Kidney epithelial cell (primary cell): ENCODE data around the gene DNAI1. TPM values are rescaled to one million over a fixed set of nuclear protein-coding genes. Genes with fewer than 3 reads are reported as not detected.

Experiments used
- DNase-seq: peaks from one replicate; pipeline ENCODE4 v3.0.0-alpha.2; 2010; ENCODE audit warnings: low read depth
- H3K27me3 ChIP-seq: 2 replicates; pipeline ENCODE4 v1.6.0; 2011; ENCODE audit warnings: low read length; ENCODE audit not compliant: control insufficient read depth, insufficient read depth
- H3K36me3 ChIP-seq: 2 replicates; pipeline ENCODE4 v1.5.1; 2011; ENCODE audit warnings: low read length; ENCODE audit not compliant: control insufficient read depth, insufficient read depth
- H3K4me3 ChIP-seq: 2 replicates; pipeline ENCODE4 v1.5.1; 2011; ENCODE audit warnings: low read depth, mild to moderate bottlenecking, control low read depth, low read length
- total RNA-seq: library from RNA; depleted of rRNA; stranded (reverse); fragments of >200 nt; gene quantifications from 2 replicates; pipeline ENCODE4 v1.2.3, GENCODE V29; 2015
- TF ChIP-seq, protein P1 (sequence below): IDR thresholded peaks from 2 replicates; pipeline ENCODE4 v1.5.1; 2011; ENCODE audit warnings: mild to moderate bottlenecking, moderate library complexity, low read length, control low read depth, inconsistent platforms; ENCODE audit not compliant: insufficient read depth, poor library complexity, severe bottlenecking

Gene DNAI1
- total RNA-seq, 1 donor from 2014 or later, result not detected

- Histone ChIP-seq H3K4me3 (no peak overlapping the region), H3K36me3 (no peaks in the 10 kb centered on the region), H3K27me3 (peaks cover 12% of the 10 kb centered on the region)
- TF ChIP-seq, protein P1, sequence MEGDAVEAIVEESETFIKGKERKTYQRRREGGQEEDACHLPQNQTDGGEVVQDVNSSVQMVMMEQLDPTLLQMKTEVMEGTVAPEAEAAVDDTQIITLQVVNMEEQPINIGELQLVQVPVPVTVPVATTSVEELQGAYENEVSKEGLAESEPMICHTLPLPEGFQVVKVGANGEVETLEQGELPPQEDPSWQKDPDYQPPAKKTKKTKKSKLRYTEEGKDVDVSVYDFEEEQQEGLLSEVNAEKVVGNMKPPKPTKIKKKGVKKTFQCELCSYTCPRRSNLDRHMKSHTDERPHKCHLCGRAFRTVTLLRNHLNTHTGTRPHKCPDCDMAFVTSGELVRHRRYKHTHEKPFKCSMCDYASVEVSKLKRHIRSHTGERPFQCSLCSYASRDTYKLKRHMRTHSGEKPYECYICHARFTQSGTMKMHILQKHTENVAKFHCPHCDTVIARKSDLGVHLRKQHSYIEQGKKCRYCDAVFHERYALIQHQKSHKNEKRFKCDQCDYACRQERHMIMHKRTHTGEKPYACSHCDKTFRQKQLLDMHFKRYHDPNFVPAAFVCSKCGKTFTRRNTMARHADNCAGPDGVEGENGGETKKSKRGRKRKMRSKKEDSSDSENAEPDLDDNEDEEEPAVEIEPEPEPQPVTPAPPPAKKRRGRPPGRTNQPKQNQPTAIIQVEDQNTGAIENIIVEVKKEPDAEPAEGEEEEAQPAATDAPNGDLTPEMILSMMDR, result no peak
- no peak for DNase-seq
These were observed 39.9 kb downstream of the DNAI1 start for GRCh38 chr9:34498553-34498952.

DNA sequence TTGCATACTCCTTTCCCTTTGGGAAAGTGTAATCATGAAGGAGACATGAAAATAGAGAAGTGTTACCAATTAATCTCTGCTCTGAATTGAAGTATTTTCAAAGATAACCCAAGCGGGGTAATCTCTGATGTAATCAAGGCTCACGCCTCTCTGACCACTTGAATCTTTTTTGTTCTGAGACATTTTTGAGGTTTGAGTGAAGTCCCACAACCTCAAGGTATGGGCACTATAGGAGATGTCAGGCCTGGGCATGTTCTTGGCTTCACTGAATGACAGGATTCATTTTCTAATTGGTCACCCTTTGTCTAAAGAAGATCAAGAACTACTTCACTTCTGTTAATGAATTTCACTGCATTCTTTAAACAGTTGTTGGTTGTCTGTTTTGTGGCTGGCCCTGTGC, 40.5 kb downstream of the DNAI1 start:
- no peak for DNase-seq
- Histone ChIP-seq H3K27me3 (peaks cover 15% of the 10 kb centered on the region), H3K4me3 (no peak overlapping the region), H3K36me3 (no peaks in the 10 kb centered on the region)
- TF ChIP-seq, protein P1, result no peak

- TF ChIP-seq, protein P1, result peak; percentile 98
- DNase-seq, result no peak
- no peaks in the 10 kb centered on the region for H3K36me3 ChIP-seq
- H3K4me3 ChIP-seq, result no peak overlapping the region
- H3K27me3 ChIP-seq, result peaks cover 19% of the 10 kb centered on the region
These were observed 42.1 kb downstream of the DNAI1 start for GRCh38 chr9:34500623-34501267.

DNA sequence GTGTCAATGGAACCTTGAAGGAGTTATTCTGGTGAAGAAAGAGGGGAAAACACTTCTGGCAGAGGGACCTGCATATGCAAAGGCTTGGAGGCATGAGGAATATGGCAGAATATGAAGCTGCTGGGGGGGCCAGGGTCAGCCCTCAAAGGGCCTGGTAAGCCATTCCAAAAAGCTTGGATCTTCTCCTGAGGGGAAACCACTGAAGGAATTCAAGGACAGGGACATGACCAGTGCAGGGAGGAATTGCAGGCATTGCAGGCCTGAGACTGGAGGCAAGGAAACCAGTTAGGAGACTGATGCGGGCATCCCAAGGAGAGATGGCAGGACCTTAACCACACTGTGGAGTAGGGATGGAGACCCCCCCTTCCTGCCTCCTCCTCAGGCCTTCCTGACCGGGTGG, 42.8 kb downstream of the DNAI1 start:
- no peaks in the 10 kb centered on the region for H3K36me3 ChIP-seq

DNA sequence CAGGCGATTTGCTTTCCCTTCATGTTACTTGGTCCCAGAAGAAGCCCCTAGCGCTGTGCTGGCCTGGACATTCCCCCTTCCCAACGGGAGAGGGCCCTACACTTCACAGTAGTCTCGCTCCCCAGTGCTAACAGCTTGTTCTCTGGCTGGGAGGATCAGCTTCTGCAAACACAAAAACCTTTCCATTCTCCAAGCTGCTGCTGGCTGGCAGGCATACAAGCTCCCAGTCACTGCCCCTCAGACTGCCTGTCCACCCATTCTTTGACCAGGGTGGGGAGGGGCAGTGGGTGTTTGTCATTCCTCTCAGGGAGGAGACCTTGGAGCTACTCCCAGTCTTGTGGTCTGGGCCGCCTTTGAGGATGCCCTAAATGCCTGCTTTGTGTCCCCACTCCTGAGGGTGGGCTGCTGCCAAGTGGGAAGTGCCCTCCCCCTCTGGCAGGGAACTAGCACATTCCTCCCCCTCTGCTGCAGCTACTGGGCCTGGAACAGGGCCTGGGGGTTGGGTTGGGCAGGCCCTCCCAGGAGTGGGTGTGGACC, 43.4 kb downstream of the DNAI1 start:
- TF ChIP-seq, protein P1, result no peak
- no peak overlapping the region for H3K4me3 ChIP-seq
- peaks cover 27% of the 10 kb centered on the region for H3K27me3 ChIP-seq
- H3K36me3 ChIP-seq, result no peaks in the 10 kb centered on the region
- no peak for DNase-seq

More for the DNA sequence above, 42.8 kb downstream of the DNAI1 start:
- H3K27me3 ChIP-seq, result peaks cover 23% of the 10 kb centered on the region
- TF ChIP-seq, protein P1, result no peak
- DNase-seq, result no peak
- H3K4me3 ChIP-seq, result no peak overlapping the region

DNA sequence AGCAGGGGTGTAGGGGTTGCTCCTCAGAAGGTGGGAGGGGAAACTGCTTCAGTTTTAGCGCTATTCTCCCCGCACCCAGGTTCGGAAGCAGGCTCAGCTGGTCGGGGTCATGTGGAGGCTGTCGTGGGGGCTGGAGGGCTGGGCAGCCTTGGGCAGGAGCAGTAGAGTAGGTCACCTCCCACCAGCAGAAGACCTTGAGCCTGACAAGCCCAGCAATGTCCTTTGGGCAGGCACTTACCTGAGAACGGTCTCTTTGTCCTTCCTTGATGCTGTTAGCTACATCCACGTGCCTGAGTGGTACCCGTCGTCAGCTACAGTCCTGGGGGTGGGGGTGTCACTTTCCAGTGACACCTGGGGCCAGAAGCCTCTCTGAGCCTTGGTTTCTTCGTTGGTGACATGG, 43.9 kb downstream of the DNAI1 start:
- H3K27me3 ChIP-seq, result peaks cover 27% of the 10 kb centered on the region
- H3K36me3 ChIP-seq, result no peaks in the 10 kb centered on the region
- no peak for DNase-seq
- TF ChIP-seq, protein P1, result no peak
- H3K4me3 ChIP-seq, result no peak overlapping the region
